Activated CD4-positive, alpha-beta T cell treated with anti-CD3 and anti-CD28 coated beads for 36 hours (primary cell): ENCODE data around the gene ZDHHC16. TPM values are rescaled to one million over a fixed set of nuclear protein-coding genes. Genes with fewer than 3 reads are reported as not detected.
A peak's percentile ranks its signal among the peaks of the same experiment; 100 is the strongest.
"Not testable (repeated sequence)": the region's sequence is repeated elsewhere in the genome, so short reads cannot be mapped to it uniquely, and the experiment has no call there.

Experiments
- ATAC-seq: fragments of 200-7000 bp; cut with Tn5 transposase; one replicate; pipeline ENCODE4 v1.10.0; 2021; ENCODE audit warnings: mild to moderate bottlenecking, moderate library complexity
- CTCF ChIA-PET: fragments of 350-600 bp; sonication (Branson Sonifier 250); formaldehyde crosslinking; loops from one replicate; lab custom pipeline; 2021; ENCODE audit warnings: antibody characterized with exemption; lab: Charles Lee
- POLR2A ChIA-PET: fragments of 350-600 bp; sonication (Branson Sonifier 250); formaldehyde crosslinking; loops from one replicate; lab custom pipeline; 2021; ENCODE audit warnings: antibody characterized with exemption, inconsistent platforms; lab: Charles Lee
- DNase-seq: peaks from one replicate; pipeline ENCODE4 v3.0.0-alpha.2; 2020
- H3K27ac Mint-ChIP-seq: one replicate; pipeline ENCODE4 v1.8.0; 2021; ENCODE audit warnings: mixed read lengths
- H3K27me3 Mint-ChIP-seq: one replicate; pipeline ENCODE4 v1.8.0; 2021; ENCODE audit warnings: mixed read lengths
- H3K36me3 Mint-ChIP-seq: one replicate; pipeline ENCODE4 v1.8.0; 2021; ENCODE audit warnings: low read depth, mixed read lengths
- H3K4me1 Mint-ChIP-seq: one replicate; pipeline ENCODE4 v1.8.0; 2021; ENCODE audit warnings: mixed read lengths
- H3K4me3 Mint-ChIP-seq: one replicate; pipeline ENCODE4 v1.8.0; 2021; ENCODE audit warnings: mild to moderate bottlenecking, moderate library complexity, mixed read lengths
- H3K9me3 Mint-ChIP-seq: one replicate; pipeline ENCODE4 v1.8.0; 2021; ENCODE audit warnings: low read depth, mixed read lengths
- intact Hi-C, 2 experiments: fragments of 100-400 bp; cut with DNase I in 1 of 2; cut with micrococcal nuclease in 1 of 2; formaldehyde crosslinking; loops; one replicate each; pipeline versions ENCODE4 v1.14.2 to v1.15.1; 2022 to 2024; cut with DNase I, micrococcal nuclease
- total RNA-seq, 2 experiments: library from RNA; stranded (reverse); gene quantifications; one replicate each; pipeline ENCODE4 v1.2.3, GENCODE V29; 2021

Gene ZDHHC16
- total RNA-seq, 2 experiments from 2014 or later: 34.6 to 42.8 TPM

DNA sequence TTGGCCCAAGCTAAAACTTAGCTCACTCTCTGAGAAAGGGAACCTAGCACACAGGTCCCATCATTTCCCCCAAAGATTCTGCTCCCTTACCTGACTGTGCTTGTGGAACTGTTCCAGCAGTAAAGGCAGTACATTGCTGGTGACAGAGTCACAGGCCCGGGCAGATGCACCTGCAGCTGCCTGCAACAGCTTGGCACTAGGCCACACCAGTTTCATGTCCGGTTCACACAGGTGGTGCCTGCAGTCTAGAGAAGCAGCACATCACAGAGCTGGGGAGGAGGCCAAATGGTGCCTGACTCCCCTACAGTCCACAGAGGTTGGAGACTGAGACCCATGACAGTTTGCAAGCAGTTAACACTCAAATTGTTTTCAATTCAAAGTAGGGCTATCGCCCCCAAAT is 22.2 kb downstream of the ZDHHC16 start:
- Mint-ChIP-seq H3K36me3 (peaks cover 38% of the 10 kb centered on the region), H3K27ac (no peak overlapping the region)

DNA sequence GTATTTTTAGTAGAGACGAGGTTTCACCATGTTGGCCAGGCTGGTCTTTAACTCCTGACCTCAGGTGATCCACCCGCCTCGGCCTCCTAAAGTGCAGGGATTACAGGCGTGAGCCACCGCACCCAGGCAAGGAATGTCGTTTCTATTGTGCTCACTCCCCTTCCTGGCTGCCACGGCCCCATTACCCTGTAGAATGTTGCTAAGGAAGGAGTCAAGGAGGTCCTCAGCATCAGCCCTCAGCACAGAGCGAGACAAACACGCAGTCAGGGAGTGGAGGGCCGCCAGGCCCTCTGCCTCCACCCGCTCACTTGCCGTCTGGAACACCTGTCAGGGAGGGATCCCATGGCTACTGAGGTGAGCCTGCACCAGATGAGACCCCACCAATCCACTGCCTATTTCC is 22.8 kb downstream of the ZDHHC16 start:
- H3K9me3 Mint-ChIP-seq, H3K4me3 Mint-ChIP-seq, POLR2A ChIA-PET, H3K27ac Mint-ChIP-seq, ATAC-seq, intact Hi-C loops, DNase-seq, H3K4me1 Mint-ChIP-seq, H3K27me3 Mint-ChIP-seq: not testable (repeated sequence)
- CTCF ChIA-PET: interaction anchor here (1.5 kb wide), 1 partner anchor 85 kb away, joined by 3 read pairs; no protein-coding TSS in a partner anchor
- peaks cover 40% of the 10 kb centered on the region for H3K36me3 Mint-ChIP-seq

More for the DNA sequence above, 22.2 kb downstream of the ZDHHC16 start:
- Mint-ChIP-seq H3K4me3 (no peak overlapping the region), H3K4me1 (no peaks in the 10 kb centered on the region), H3K27me3 (no peaks in the 10 kb centered on the region), H3K9me3 (no peaks in the 10 kb centered on the region)
- ChIA-PET CTCF (interaction anchor here (0.7 to 1.9 kb wide), 7 partner anchors 11 to 252 kb away, joined by 3 to 9 read pairs (median 3); no protein-coding TSS in a partner anchor), POLR2A (no interaction called here)
- ATAC-seq (no peak), DNase-seq (no peak)
- intact Hi-C loops: no loop called here

DNA sequence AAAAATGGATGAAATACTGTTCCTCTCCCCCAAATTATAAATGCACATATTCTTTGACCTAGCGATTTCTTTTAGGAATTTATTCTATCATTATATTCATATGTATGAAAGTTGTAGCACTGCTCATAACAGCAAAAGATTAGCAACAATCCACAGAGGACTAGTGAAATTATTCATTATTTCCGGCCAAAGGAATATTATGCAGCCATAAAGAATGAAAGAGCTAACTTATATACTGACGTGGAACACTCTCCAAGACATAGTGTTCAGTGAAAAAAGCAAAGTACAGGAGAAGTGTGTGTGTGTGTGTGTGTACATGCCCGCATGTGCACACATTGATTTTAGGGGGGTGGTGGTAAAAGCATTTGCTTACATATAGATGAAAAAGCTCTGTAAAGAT is 28.9 kb downstream of the ZDHHC16 start:
- intact Hi-C loops: no loop called here
- H3K27me3 Mint-ChIP-seq: no peaks in the 10 kb centered on the region
- CTCF ChIA-PET: interaction anchor here (0.6 kb wide), 1 partner anchor 23 kb away, joined by 3 read pairs; no protein-coding TSS in a partner anchor
- no peaks in the 10 kb centered on the region for H3K4me1 Mint-ChIP-seq
- H3K27ac Mint-ChIP-seq: no peak overlapping the region
- DNase-seq (no peak), ATAC-seq (no peak)
- H3K9me3 Mint-ChIP-seq: no peaks in the 10 kb centered on the region
- no peak overlapping the region for H3K4me3 Mint-ChIP-seq
- POLR2A ChIA-PET: no interaction called here
- H3K36me3 Mint-ChIP-seq: peaks cover 59% of the 10 kb centered on the region

DNA sequence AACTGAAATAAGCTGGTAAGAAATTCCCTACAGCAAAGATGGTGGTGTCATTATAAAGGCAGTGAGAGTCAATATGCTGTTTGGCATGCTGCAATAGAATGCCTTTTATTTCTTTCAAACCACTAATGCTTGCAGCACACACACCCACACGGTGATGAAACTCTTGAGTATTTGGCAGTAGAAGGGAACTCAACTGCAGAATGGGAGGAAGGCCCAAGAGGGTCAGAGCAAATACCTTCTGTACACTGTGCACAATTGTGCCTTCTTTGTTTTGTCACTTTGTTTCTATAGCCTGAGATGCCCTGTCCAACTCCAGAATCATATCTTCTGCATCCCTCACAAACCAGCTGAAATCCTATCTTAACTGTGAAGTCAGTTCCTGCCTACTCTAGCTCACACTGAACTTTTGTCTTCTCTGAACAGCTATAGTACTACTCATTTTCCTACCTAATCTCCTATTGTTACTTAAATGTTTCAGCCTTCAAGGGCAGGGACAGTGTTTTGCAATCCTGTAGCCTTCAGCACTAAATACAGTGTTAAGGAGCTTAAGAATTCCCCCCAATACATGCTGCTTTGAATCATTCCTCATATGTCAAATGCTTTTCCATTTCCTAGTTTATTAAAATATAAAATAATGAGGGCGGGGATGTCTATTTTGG is 30.1 kb downstream of the ZDHHC16 start:
- Mint-ChIP-seq H3K4me1 (no peaks in the 10 kb centered on the region), H3K36me3 (peaks cover 60% of the 10 kb centered on the region), H3K27ac (no peak overlapping the region), H3K4me3 (no peak overlapping the region), H3K9me3 (no peaks in the 10 kb centered on the region), H3K27me3 (no peaks in the 10 kb centered on the region)
- DNase-seq: no peak
- ChIA-PET CTCF (interaction anchor here (0.5 to 2.8 kb wide), 6 partner anchors 11 to 283 kb away, joined by 3 to 11 read pairs (median 4); no protein-coding TSS in a partner anchor), POLR2A (no interaction called here)
- intact Hi-C loops: no loop called here
- ATAC-seq: no peak

DNA sequence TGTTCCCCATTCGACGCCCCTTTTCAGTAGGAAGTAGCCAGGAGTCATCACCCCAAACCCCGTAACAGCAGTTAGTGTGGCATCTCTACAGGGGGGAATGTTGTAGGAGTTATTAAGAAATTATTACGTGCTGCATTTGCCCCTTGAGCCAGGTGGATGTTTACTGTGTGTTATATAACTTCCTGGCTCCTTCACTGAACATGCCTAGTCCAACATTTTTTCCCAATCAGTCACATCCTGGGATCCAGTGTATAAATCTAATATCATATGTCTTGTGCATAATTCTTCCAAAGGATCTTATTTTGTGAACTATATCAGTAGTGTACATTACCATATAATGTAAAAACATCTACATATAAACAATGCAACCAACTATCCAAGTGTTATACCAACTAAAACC is 33.4 kb downstream of the ZDHHC16 start:
- intact Hi-C loops, H3K9me3 Mint-ChIP-seq, H3K4me3 Mint-ChIP-seq, CTCF ChIA-PET, DNase-seq, H3K27ac Mint-ChIP-seq, H3K27me3 Mint-ChIP-seq, POLR2A ChIA-PET, ATAC-seq, H3K4me1 Mint-ChIP-seq: not testable (repeated sequence)
- peaks cover 56% of the 10 kb centered on the region for H3K36me3 Mint-ChIP-seq

DNA sequence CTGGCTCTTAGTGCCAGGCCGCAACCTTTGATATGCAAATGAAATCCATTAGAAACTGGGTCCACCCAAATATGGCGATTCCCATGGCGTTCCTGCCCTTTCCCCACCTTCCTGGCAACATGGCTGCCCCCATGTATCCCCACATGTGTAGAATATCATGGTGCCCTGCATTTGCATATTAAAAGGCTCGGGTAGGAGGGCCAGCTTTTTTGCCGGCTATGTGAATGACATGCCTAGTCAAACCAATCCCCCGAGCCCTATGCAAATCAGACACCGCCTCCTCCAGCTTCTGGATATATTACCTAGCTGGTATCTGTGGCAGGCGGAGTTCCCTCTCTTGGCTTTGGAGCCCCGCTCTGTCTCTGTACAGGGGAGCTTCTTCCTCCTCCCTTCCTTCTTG is 34.0 kb downstream of the ZDHHC16 start:
- intact Hi-C loops: no loop called here
- no peak overlapping the region for H3K27ac Mint-ChIP-seq
- ChIA-PET POLR2A (no interaction called here), CTCF (no interaction called here)
- DNase-seq (no peak), ATAC-seq (no peak)
- H3K4me3 Mint-ChIP-seq: no peak overlapping the region
- H3K4me1 Mint-ChIP-seq: no peaks in the 10 kb centered on the region
- no peaks in the 10 kb centered on the region for H3K9me3 Mint-ChIP-seq
- no peaks in the 10 kb centered on the region for H3K27me3 Mint-ChIP-seq
- H3K36me3 Mint-ChIP-seq: peaks cover 52% of the 10 kb centered on the region

DNA sequence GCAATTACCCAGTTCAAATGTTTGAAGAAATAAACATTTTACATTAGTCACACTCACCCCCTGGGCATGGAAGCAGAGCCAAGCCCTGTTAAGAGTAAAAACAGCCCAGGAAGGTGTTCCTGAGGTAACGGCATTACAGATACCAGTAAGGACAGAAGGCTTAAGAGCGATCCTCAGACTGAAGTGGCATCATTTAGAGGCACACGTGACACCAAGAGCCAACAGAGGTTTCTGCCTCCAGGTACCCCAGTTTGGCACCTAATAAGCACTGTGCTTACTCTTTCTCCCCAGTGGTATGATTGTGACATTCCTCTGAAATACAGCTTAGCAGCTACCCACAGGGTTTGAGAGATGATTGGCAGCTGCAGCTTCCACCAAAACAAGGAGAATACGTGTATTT is 35.1 kb downstream of the ZDHHC16 start:
- H3K36me3 Mint-ChIP-seq: peaks cover 48% of the 10 kb centered on the region
- ChIA-PET POLR2A (no interaction called here), CTCF (interaction anchor here (0.6 kb wide), 2 partner anchors 53 to 57 kb away, joined by 3 read pairs; no protein-coding TSS in a partner anchor)
- H3K9me3 Mint-ChIP-seq: no peaks in the 10 kb centered on the region
- no peaks in the 10 kb centered on the region for H3K27me3 Mint-ChIP-seq
- H3K27ac Mint-ChIP-seq: peak overlapping the region; percentile 51
- H3K4me1 Mint-ChIP-seq: no peaks in the 10 kb centered on the region
- no peak for DNase-seq
- no peak overlapping the region for H3K4me3 Mint-ChIP-seq
- no peak for ATAC-seq
- intact Hi-C loops: no loop called here

DNA sequence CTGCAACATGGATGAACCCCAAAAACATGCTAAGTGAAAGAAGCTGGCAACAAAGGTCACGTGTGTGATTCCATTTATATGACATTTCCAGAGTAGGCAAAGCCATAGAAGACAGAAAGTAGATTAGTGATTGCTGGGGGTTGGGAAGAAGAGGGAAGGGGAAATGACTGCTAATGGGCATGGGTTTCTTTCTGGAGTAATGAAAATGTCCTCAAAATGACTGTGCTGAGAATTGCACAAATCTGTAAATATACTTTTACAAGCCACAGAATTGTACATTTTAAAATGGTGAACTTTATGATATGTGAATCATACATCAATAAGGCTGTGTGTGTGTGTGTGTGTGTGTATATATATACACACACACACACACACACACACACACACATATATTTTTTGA is 36.4 kb downstream of the ZDHHC16 start:
- Mint-ChIP-seq H3K9me3 (no peaks in the 10 kb centered on the region), H3K4me1 (peaks cover 4% of the 10 kb centered on the region), H3K27ac (no peak overlapping the region), H3K27me3 (no peaks in the 10 kb centered on the region), H3K36me3 (peaks cover 41% of the 10 kb centered on the region), H3K4me3 (no peak overlapping the region)
- DNase-seq (no peak), ATAC-seq (no peak)
- intact Hi-C loops: no loop called here
- CTCF ChIA-PET: interaction anchor here (0.6 to 0.9 kb wide), 2 partner anchors 47 to 75 kb away, joined by 3 to 4 read pairs; no protein-coding TSS in a partner anchor
- POLR2A ChIA-PET: no interaction called here

DNA sequence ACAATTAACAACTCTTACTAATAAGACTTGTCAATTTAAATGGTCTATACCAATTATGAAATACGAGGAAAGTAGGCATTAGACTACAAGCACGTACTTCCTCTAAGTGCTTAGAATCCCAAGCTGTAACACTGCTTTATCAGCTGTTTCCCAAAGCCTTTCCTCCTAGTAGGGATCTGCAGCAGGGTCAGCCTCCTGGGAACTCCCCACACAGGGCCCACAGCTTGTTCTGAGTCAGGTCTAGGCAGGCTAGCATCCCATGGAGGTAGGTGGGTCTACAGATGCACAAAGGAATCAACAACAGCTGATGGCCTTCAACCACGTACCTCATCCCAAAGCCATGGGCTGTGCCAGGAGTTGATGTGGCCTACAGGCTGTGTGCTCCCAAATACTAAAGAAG is 37.5 kb downstream of the ZDHHC16 start:
- Mint-ChIP-seq H3K4me3 (no peak overlapping the region), H3K9me3 (no peaks in the 10 kb centered on the region), H3K4me1 (peaks cover 9% of the 10 kb centered on the region), H3K36me3 (peaks cover 35% of the 10 kb centered on the region), H3K27me3 (no peaks in the 10 kb centered on the region), H3K27ac (no peak overlapping the region)
- ChIA-PET CTCF (interaction anchor here (0.7 to 0.9 kb wide), 2 partner anchors 19 to 77 kb away, joined by 3 read pairs; no protein-coding TSS in a partner anchor), POLR2A (no interaction called here)
- ATAC-seq (no peak), DNase-seq (no peak)
- intact Hi-C loops: no loop called here

DNA sequence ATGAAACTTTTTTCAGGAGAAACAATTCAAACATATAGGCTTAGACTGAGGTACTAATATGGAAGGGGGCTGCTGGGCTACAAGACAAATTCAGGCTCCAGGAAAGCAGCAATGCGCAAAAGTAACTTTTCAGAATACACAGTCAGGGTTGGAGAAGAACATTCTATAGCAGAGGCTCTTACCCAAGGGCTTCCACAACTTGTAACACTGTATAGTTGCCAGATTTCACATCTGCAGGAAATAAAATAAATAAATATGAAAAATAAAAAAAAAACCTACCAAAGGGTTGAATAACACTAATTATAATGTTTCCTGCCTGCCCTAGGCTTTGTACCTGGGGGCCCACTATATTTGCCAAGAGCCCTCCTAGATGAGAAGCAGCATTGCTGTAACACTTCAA is 37.9 kb downstream of the ZDHHC16 start:
- ATAC-seq (no peak), DNase-seq (no peak)
- no peaks in the 10 kb centered on the region for H3K27me3 Mint-ChIP-seq
- H3K27ac Mint-ChIP-seq: no peak overlapping the region
- peaks cover 11% of the 10 kb centered on the region for H3K4me1 Mint-ChIP-seq
- H3K4me3 Mint-ChIP-seq: no peak overlapping the region
- ChIA-PET POLR2A (no interaction called here), CTCF (interaction anchor here (0.6 kb wide), 1 partner anchor 486 kb away, joined by 3 read pairs; no protein-coding TSS in a partner anchor)
- H3K9me3 Mint-ChIP-seq: no peaks in the 10 kb centered on the region
- intact Hi-C loops: no loop called here
- H3K36me3 Mint-ChIP-seq: peaks cover 34% of the 10 kb centered on the region

DNA sequence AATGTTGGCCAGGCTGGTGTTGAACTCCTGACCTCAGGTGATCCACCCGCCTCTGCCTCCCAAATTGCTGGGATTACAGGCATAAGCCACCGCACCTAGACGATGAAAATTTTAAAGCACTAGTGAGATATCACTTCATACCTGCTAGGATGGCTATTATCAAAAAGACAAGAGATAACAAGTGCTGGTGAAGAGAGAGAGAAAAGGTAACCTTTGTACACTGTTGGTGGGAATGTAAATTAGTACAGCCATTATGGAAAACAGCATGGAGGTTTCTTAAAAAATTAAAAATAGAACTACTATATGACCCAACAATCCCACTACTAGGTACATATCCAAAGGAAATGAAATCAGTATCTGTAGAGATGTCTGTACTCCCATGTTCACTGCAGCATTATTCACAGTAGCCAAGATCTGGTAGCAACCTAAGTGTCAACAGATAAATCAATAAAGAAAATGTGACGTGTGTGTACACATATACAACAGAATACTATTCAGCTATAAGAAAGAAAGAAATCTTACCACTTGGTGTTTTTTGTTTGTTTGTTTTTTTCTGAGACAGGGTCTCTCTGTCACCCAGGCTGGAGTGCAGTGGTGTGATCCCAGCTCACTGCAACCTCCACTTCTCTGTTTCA is 39.8 kb downstream of the ZDHHC16 start:
- ChIA-PET CTCF (interaction anchor here (1.2 kb wide), 1 partner anchor 68 kb away, joined by 3 read pairs; no protein-coding TSS in a partner anchor), POLR2A (no interaction called here)
- ATAC-seq: no peak
- Mint-ChIP-seq H3K4me3 (no peak overlapping the region), H3K27ac (no peak overlapping the region), H3K4me1 (peaks cover 24% of the 10 kb centered on the region), H3K36me3 (peaks cover 28% of the 10 kb centered on the region), H3K9me3 (no peaks in the 10 kb centered on the region), H3K27me3 (no peaks in the 10 kb centered on the region)
- intact Hi-C loops: no loop called here
- no peak for DNase-seq
